HG02970 (cell line): ENCODE results near the gene MFSD6.
A peak's percentile ranks its signal among the peaks of the same experiment; 100 is the strongest.
"Not testable (repeated sequence)": the region's sequence is repeated elsewhere in the genome, so short reads cannot be mapped to it uniquely, and the experiment has no call there.

Experiments used
- ATAC-seq: cut with Tn5 transposase; IDR thresholded peaks from one replicate; pipeline ENCODE4 v1.9.1; 2021; ENCODE audit warnings: mild to moderate bottlenecking, moderate library complexity, moderate number of reproducible peaks; ENCODE audit not compliant: unreplicated experiment, low FRiP score

MFSD6 gene

DNA sequence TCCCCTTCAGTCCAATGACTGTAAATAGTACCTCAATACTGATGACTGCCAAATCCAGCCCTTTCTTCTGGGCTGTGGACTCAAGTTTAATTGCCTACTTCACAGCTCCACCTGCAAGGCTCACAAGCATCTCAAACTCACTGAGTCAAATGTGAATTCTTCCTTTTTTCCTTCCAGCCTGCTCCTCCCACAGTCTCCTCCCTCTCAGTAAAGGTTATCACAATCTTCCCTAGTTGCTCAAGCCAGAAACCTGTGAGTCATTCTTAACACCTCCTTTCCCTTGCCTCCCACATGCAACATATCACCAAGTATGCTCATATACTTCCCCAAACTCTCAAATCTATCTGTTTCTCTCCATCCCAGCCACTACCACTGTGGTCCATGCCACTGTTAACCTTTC is 3.7 kb upstream of the MFSD6 start:
- ATAC-seq = no peak

DNA sequence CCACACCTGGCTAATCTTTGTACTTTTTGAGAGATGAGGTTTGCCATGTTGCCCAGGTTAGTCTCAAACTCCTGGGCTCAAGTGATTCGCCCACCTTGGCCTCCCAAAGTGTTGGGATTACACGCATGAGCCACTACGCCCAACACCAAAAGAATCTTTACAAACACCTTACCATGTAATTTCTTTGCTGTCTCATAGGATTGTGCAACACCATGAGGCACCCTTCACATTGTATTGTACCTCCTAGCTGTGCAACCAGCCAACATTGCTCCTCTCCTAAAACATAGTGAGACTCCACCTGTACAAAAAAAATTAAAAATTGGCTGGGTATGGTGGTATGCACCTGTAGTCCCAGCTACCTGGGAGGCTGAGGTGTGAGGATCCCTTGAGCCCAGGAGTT is 3.1 kb upstream of the MFSD6 start:
- ATAC-seq = no peak

DNA sequence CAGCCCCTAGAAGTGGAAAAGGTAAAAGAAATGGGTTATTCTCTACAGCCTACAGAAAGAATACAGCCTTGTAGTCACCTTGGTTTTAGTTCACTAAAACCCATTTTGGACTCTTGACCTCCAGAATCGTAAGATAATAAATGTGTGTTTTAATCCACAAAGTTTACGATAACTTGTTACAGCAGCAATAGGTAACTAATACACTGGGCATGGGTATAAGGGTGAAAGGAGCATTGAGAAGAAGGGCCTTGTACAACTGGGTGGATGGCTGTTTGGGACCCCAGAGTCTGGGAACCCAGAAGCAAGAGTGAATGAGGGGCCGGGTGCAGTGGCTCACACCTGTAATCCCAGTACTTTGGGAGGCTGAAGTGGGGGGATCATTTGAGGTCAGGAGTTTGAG is 2.2 kb upstream of the MFSD6 start:
- ATAC-seq = no peak

DNA sequence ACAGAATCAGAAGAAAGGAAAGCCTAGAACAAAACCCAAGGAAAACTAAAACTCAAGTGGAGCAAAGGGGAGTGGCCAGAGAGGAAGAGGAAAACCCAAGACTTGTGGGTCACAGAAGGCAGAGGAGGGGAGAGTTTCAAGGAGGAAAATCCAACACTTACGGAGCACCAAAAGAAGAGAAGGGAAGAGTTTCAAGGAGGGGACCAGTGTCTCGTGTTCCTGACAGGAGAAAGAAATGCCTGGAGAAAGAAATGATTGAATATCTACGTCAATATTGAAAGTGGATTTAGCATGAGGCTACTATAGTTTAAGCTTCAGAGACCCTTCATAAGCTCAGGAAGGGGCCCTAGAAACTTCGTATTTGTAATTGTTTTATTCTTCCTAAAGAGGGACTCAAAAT is 1.4 kb upstream of the MFSD6 start:
- no peak for ATAC-seq

DNA sequence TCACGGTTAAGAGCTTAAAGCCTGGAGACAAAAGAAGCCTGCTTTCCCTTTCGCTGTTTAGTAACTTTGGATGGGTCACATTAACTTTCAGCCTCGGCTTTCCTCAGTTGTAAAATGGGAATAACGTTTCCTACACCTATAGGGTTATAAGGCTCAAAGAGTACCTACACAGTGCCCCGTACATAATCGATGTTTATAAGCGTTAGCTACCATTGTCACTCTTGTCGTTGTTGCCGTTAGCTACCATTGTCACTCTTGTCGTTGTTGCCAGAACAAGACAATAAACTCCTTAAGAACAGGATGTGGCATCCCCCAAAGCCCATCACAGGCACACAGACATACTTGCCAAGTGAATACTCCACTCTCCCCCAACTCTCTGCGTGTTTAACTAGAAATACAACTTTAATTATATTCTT is 901 bp upstream of the MFSD6 start:
- ATAC-seq = no peak

DNA sequence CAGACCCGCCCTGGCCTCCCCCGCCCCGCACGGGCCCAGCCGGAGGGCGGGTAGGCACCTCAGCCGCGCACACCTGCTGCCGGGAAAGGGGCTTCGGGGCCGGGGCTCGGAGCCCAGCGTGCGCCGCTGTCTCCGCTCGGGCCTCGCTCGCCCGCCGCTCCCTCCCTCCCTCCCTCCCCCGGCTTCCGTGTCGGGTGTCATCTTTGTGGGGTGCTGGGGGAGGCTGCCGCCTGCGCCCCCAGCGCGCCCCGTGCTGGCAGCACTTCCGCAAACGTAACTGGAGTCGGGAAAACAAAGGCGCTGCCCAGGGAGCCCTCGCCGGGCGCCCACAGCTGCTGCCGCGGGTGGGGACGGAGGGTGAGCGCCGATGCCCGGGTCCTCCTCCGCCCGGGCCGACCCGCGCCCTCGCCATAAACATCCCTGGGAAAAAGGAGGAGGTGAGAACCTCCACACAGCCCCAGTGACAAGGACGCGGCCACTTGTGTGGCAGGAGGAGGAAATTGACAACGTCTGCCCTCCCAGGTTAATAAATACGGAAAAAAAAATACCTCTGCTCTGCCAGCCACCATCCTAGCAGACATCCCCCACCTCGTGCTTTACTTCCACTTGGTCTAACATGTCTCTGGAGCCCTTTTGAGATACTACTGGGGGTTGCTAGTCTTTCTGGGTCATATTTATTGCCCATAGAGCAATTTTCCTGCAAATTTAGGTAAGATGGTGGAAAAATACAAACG is 550 bp downstream of the MFSD6 start:
- ATAC-seq = peak; percentile 48

DNA sequence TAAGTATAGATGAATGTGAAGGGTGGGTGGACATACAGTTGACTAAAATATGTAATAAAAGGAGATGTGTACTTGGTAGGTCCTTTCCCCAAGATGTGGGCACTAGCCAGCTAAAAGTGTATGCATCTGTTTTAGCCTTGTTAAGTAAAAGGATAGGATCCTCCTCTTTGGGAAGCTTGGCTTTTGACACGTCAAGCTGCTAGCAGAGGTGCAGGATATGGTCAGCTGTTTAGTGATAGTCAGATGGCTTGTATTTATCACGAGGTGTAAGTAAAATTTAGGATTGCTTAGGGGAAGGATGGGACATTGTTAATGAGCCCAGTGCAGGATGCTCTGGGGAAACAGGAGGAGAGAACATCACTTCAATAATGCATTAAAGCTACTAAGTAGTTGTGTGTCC is 1.5 kb downstream of the MFSD6 start:
- no peak for ATAC-seq

DNA sequence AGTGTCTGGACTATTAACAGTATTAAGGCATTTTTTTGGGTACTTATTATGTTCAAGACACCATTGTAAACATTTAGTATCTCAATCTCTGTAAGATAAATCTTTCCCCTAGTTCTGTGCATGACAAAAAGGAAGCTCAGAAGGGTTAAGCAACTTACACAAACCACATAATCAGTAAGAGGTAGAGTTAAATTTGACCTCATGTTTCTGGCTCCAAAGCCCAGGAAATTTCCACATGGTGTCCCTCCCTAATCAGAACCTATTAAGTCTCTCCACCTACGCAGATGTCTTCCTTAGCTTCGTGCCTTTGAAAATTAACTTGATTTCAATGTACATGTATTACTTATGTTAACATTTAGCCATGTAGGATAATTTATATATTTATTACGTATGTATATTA is 2.0 kb downstream of the MFSD6 start:
- ATAC-seq = no peak

DNA sequence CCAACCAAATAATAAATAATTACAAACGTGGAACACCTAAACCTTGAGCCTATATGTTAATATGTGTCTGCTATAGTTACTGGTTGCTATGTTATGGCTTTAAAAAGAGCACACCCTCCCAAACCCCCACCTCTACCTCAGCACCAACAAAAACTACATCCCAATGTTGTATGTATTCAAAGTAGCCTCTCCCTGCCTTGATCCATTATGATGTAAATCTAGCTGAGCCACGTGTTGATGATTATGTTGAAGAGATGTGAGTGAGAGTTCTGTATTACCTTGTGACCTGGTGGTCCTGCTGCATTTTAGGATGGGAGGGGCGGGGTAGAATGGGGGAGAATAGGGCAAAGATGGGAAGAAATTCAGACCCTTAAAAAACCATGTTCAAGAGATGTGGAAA is 4.8 kb downstream of the MFSD6 start:
- no peak for ATAC-seq

DNA sequence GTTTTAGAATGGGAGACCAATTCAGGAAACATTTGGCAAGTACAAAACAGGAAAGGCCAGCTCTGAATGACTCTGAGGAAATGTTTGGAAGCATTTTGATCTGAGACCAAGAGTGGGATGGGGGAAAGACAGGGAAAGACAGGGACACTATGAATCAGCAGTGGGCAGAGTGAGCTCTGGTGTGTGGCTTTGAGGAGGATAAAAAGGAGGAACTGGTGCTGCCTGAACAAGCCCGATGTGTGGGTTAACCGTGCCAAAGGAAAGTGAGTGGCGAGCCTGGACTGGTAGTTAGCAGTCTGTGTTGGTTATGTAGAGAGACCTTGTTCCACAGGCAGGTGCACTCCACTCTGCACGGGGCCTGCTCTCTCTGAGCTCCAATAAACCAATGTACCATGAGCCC is 5.3 kb downstream of the MFSD6 start:
- ATAC-seq = no peak

DNA sequence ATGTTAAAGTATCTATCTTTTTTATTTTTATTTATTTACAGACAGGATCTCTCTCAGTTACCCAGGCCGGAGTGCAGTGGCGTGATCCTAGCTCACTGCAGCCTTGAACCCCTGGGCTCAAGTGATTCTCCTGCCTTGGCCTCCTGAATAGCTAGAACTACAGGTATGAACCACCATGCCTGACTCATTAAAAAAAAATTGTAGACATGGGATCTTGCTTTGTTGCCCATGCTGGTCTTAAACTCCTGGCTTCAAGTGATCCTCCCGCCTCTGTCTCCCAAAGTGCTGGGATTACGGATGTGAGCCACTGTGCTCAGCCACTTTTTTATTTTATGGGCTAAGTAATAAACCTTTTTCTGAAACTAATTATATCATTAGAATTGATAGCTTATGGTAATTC is 7.1 kb downstream of the MFSD6 start:
- no peak for ATAC-seq

DNA sequence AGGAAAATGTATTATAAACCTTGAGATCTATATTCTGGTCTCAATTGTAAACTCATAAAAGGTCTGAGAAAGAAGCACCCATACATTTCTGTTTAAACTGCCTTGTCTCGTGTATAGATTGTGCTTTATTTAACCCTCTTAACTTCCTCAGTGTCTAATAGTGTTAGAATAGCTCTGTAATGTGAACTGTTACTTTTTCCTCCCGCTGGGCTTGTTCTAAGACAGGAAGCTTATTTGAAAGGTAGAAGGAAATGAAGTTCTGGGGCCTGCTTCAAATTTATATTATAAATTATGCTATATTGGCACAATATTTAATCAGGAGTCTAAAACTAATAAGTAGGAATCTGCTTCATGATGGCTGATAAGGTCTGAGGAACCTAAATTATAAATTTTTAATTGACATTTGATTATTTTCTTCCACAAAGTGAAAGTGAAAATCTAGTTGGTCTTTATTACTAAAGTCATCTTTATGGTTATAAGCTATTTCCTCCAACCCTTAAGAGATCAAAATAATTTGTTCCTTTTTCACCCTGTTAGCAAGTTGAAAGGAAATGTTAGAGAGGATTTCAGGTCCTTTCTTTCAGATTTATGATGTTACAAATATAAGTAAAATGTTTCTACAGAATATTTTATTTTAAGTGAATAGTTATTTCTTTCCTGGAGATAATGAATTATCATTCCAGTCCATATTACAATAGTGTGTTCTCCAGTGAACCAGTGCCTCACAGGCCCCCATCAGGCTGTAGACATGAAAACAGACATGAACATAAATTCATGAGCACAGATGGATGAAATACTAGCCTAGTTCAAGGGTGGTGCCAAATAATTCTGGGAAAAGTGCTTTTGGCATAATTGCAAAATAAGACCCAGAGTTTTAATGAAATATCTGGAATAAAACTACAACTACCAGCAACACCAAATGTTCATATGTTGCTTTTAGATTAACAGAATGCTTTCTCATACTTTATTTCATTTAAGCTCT is 7.9 kb downstream of the MFSD6 start:
- ATAC-seq = no peak

DNA sequence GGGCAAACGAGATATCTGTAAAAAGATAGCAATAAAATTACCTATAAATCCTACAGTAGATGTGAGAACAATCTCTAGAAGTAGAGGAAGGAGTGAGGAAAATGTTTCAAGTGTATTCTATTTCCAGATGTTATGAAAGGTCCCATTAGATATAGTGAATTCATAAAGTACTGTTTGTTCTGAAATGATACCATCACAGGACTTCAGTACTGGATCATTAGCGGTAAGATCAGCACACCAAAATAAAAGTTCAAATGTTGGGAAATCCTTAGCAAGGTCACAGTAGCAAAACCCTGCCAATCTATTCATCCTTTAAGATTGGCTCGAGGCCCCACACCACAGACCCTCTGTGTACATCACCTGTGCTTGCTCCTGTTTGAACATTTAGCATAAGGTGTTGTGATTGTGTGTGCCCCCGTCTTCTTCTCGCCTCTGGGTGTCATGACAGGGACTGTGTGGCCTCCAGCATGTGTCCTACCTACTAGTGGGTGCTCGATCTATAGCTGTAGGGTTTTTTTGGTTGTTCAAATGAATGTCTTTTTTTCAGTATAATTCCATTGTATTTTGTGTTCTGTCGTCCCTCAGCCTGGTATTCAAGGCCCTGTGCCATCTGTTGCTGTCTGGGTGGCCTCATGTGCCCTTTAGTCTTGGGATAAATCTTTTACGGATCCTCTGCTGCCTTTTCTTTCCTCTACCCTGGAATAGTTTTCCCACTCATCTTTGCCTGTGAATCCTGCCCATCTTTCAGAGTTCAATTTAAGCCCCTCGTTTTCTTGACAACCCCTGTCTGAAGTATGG is 9.1 kb downstream of the MFSD6 start:
- no peak for ATAC-seq

DNA sequence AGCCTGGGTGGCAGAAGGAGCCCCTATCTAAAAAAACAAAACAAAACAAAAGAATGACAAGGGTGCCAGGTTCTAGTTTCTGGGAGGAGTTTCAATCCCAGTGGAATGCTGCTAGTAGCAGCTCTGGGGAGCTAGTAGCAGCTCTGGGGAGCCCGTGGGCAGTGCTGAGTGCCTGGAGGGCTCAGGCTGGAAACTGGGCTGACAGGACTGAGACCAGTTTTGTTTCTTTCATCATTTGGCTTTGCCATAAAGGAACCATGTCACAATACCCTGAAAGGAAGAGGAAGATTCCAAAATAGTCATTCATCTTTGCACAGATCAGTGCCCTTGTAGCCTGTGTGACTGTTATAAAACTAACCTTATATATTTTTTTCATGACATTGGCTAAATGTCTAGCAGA is 10.6 kb downstream of the MFSD6 start:
- ATAC-seq = no peak

DNA sequence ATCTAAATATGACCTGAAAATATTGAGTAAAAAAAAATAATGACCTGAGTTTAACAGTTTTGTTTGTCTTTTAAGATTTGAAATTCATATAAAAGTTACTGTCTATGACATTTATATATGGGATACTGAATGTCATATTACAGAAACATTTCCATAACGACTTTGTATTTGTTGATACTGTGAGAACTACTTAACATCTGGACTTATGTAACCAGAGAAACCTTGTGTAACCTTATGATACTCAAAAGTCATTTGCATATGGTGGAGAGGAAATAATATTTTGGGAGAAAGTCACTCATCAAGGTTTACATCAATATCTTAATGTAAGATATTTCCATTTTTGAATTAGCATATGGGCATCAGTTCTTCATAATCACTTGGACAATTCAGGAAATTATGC is 12.6 kb downstream of the MFSD6 start:
- ATAC-seq = no peak

DNA sequence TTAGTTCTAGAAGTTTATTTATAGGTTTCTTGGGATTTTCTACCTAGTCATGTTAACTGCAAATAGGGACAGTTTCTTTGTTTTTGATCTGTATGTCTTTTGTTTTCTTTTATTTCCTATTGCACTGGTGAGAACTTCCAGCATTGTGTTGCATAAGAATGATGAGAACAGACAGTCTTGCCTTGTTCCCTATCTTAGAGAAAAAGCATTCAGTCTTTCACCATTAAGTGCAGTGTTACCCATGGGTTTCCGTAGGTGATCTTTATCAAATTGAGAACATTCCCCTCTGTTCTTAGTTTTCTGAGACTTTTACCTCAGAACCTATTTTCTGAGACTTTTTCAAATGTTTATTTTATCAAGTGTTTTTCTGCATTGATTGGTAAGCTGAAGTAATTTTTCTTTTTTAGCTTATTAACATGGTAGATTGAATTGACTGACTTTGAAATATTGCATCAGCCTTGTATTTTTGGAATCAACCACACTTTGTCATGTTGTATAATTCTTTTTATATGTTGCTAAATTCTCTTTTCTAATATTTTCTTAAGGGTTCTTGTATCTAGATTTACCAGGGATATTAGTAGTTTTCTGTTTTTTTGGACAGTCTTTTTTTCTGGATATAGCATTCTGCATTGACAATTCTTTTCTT is 17.2 kb downstream of the MFSD6 start:
- no peak for ATAC-seq

DNA sequence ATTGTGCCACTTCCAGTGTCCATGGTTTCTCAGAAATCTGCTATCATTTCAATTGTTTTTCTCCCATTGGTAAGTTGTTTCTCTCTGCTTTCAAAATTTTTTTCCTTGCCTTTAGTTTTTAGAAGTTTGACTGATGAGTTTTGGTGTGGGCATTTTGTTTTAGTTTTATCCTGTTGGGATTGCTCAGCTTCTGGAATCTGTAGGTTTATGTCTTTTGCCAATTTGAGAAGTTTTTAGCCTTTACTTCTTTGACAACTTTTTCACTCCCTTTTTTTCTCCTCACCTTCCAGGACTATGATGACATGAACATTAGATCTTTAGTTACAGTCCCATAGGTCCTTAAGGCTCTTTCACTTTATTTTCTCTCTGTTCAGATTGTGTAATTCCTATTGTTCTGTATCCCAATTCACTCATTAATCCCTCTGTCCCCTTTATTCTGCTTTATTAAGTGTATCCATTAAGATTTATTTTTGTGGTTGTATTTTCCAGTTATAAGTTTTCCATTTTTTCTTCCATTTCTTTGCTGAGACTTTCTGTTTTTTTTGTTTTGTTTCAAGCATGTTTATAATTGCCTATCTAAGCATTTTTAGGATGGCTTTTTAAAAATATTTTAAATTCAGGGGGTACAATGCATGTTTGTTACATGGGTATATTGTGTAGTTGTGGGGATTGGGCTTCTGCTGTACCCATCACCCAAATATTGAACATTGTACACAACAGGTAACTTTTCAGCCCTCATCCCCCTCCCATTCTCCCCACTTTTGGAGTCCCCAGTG is 17.9 kb downstream of the MFSD6 start:
- no peak for ATAC-seq

DNA sequence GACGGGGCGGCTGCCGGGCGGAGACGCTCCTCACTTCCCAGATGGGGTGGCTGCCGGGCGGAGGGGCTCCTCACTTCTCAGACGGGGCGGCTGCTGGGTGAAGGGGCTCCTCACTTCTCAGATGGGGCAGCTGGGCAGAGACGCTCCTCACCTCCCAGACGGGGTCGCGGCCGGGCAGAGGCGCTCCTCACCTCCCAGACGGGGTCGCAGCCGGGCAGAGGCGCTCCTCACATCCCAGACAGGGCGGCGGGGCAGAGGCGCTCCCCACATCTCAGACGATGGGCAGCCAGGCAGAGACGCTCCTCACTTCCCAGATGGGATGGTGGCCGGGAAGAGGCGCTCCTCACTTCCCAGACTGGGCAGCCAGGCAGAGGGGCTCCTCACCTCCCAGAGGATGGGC is 22.7 kb downstream of the MFSD6 start:
- ATAC-seq = not testable (repeated sequence)

DNA sequence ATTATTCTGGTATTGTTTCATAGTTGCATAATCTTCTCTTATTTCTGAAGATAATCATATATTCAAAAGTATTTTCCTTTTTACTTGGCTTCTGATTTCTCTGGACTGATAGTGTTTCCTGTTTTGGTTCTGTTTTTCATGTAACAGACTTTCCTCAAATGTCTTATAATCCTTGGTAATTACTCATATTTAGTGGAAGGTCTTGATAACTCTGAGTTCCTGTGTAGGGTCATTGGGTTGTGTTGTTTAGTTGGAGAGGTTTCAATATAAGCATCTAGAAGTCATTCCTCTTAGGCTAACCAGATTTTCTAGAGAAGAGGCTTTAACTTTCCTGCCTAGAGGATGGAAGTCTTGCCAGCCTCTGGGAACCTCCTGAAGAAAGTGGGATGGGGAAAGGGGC is 23.8 kb downstream of the MFSD6 start:
- no peak for ATAC-seq
